Measurements from ENCODE around the gene POLH.
"Not testable (repeated sequence)": the region's sequence is repeated elsewhere in the genome, so short reads cannot be mapped to it uniquely, and the experiment has no call there.

POLH gene

DNA sequence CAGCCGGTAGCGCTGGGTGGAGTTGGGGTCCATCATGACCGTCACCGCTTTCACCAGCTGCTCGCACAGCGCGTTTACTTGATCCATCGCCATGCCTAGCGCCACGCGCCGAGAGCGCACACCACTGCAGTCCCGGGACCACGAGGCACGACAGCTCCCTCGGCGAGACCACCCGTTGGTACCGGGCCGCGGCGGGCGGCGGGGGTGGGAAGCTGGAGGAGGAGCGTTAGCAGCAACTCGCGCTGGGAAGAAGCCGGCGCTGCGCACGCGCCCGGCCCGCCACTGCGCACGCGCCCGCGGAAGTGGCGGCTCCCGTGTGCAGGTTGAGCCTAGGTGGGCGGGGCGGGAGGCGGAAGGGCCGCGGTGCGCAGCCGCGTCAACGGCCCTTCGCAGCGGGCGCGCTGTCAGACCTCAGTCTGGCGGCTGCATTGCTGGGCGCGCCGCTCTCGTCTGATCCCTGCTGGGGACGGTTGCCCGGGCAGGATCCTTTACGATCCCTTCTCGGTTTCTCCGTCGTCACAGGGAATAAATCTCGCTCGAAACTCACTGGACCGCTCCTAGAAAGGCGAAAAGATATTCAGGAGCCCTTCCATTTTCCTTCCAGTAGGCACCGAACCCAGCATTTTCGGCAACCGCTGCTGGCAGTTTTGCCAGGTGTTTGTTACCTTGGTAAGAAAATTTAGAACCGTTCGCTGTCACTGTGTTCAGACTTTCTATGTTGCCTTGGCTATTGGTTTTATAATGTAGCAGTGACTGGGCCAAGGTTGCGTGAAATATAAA, at the start of gene POLH, which contains the start of gene XPO5:
Gene POLH (plus strand): TSS at position 414 of the 780 bp plus-strand sequence. CDS start 6,135 bp downstream, outside the sequence.
Gene XPO5 (minus strand): TSS at position 267 of the 780 bp plus-strand sequence. CDS start 174 bp downstream, at position 93.
- peak; percentile 80 to 89 for DNase-seq (ENCODE audit: low read depth in 2 of 2)

GRCh38 chr6:43532201-43532600, 43.8 kb upstream of the POLH start:
- no peak for DNase-seq (ENCODE audit: low read depth in 2 of 2)

GRCh38 chr6:43538986-43539385, 37.0 kb upstream of the POLH start:
- DNase-seq (ENCODE audit: low read depth in 2 of 2): not testable (repeated sequence)

DNA sequence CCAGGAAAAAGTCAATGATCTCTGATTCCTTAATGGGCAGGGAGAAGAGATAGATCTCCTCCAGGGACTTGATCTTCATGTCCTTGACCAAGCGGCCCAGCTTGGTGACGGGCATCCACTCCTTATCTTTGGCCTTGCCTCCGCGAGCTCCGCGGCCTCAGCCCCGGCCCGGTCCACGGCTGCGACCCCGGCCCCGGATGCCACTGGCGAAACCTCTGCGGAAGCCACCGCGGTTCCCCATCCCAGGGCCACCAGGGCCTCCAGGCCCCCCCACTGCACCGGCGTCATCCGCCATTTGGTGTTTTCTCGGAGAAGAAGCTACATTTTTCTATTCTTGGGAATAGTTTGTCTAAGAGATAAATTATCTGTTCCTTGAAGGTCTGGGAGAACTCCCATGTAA, 36.6 kb upstream of the POLH start:
- DNase-seq (ENCODE audit: low read depth in 2 of 2): not testable (repeated sequence)

- DNase-seq (ENCODE audit: low read depth in 2 of 2): no peak
Observed at GRCh38 chr6:43540507-43540906, 35.5 kb upstream of the POLH start.

GRCh38 chr6:43541774-43542471, 34.1 kb upstream of the POLH start:
- DNase-seq (ENCODE audit: low read depth in 2 of 2): no peak

DNA sequence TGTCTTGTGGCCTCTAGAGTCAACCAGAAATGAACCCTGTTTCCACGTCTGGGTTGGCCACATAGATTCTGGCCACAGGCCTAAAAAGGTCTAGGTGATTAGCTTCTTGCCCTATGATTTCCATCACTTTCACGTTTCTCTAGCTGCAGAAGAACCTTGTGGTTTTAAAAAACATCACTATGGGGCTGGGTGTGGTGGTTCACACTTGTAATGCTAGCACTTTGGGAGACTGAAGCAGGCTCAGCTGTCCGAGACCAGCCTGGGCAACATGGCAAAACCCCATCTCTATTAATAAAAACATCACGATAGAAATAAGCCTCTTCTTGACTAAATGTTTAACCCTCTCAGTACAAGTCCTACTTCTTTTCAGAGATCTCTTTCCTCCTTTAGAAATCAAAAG, 31.5 kb upstream of the POLH start:
- DNase-seq (ENCODE audit: low read depth in 2 of 2): no peak

DNA sequence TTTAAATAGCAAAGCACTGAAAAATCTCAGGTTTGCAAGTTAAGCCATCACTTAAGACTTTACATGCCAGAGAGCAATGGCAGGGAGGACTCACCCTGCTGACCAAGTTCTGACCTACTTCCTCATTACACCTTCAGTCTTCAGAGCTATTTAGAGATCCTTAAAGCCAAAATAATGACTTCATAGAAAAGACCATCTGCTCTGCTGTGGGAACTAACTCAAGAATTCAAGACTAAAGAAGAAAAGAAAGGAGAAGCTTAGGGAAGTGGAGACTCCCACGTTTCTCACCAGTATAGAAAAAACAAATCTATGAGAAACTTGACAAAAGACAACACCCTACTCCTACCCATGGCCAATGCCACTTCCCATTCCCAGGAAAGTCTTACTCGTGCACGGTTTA, 28.8 kb upstream of the POLH start:
- DNase-seq (ENCODE audit: low read depth in 2 of 2): no peak

DNA sequence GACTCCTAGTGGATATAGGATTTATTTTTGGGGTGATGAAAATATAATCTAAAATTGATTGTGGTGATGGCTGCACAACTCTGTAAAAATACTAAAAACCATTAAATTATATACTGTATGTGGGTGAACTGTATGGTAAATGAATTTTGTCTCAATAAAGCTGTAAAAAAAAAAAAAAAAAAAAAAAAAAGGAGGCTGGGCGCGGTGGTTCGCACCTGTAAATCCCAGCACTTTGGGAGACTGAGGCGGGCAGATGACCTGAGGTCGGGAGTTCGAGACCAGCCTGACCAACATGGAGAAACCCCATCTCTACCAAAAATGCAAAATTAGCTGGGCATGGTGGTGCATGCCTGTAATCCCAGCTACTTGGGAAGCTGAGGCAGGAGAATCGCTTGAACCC, 18.4 kb upstream of the POLH start:
- not testable (repeated sequence) for DNase-seq (ENCODE audit: low read depth in 2 of 2)

DNA sequence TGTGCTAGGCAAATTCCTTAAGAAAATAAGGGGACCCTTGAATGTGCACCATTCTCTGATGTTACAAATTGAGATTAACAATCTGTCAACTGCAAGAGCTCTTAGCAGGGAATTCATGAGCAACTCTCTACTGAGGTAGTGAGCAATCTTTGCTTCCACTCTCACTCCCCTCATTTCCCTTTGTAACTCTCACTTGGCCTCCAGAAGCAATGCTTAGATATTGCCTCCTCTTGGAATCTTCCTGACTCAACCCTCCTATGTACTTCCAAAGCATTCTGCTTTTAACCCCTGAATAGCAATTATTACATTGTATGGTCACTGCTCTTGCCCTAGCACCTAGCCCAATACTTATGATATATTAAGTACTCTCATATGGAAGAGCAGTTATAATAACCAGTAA, 16.7 kb upstream of the POLH start:
- no peak for DNase-seq (ENCODE audit: low read depth in 2 of 2)

- DNase-seq (ENCODE audit: low read depth in 2 of 2): no peak
Observed at GRCh38 chr6:43570876-43571441, 5.0 kb upstream of the POLH start.

GRCh38 chr6:43572015-43572414, 4.0 kb upstream of the POLH start:
- DNase-seq (ENCODE audit: low read depth in 2 of 2): no peak

- DNase-seq (ENCODE audit: low read depth in 2 of 2): peak; percentile 1 to 27
Observed at GRCh38 chr6:43575105-43575771, 747 bp upstream of the POLH start.

- DNase-seq (ENCODE audit: low read depth in 2 of 2): no peak
Observed at GRCh38 chr6:43578748-43579147, 2.8 kb downstream of the POLH start.

GRCh38 chr6:43579171-43579570, 3.2 kb downstream of the POLH start:
- DNase-seq (ENCODE audit: low read depth in 2 of 2): no peak

DNA sequence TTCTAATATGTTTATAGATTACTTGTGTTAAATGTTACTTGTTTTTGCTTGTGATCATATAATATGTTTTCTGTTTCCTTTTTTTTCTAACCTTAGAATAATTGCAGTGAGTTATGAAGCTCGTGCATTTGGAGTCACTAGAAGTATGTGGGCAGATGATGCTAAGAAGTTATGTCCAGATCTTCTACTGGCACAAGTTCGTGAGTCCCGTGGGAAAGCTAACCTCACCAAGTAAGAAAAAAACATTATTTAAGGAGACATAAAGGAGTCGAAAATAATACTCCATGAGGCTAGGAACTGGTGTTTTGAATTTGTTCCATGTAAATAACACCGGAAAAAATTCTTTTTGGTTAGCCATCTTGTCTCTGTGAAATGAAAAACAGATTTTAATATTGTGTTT, 6.9 kb downstream of the POLH start:
- DNase-seq (ENCODE audit: low read depth in 2 of 2): no peak

- DNase-seq (ENCODE audit: low read depth in 2 of 2): no peak
Observed at GRCh38 chr6:43584892-43585570, 9.0 kb downstream of the POLH start.

DNA sequence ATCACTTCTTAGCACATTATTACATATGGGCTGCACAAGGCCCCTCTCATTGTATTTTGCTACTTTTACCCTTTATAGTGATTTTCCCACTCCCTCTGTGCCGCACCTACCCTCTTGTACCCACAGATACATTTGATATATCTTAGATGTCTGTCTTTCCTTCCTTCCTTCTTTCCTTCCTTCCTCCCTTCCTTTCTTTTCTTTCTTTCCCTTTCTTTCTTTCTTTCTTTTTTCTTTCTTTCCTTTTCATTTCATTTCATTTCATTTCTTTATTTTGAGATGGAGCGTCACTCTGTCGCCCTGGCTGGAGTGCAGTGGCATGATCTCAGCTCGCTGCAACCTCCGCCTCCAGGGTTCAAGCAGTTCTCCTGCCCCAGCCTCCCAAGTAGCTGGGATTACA, 12.2 kb downstream of the POLH start:
- DNase-seq (ENCODE audit: low read depth in 2 of 2): no peak

GRCh38 chr6:43589564-43589963, 13.6 kb downstream of the POLH start:
- DNase-seq (ENCODE audit: low read depth in 2 of 2): not testable (repeated sequence)

GRCh38 chr6:43593938-43594337, 18.0 kb downstream of the POLH start:
- no peak for DNase-seq (ENCODE audit: low read depth in 2 of 2)

DNA sequence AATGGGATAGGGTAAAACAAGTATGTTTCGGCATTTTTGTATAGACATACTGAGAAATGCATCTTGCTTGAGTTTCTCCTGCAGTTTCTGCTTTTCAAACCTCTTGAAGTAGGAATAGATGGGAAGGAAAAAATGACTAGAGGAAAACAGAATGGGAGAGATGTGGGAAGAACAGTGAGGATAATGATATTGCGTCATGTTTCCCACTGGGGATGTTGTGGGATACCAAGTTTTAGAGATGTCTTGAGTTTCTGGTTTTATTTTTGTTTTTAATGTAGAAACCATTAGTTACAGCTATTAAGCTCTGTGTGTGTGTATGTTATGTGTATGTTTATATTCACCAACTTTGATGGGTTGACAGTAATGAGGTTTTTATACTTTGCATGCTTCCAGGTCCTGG, 24.6 kb downstream of the POLH start:
- no peak for DNase-seq (ENCODE audit: low read depth in 2 of 2)

DNA sequence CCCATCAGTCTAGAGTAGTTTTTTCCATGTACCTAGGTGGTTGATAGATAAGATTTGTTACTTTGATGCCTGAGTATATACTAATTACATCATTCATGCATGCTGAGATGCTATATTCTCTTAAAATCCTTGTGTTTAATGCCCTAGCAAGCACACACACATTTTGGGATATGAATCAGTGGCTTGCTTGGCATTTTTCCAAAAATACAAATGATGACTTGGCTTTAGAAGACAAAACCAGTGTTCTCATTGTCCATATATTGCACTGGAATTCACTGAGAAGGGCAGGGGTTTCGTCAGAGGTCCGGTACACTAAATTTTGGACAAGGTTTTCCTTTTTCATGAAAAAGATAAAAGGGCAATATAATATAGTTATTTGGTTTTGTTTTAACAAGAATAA, 28.2 kb downstream of the POLH start:
- no peak for DNase-seq (ENCODE audit: low read depth in 2 of 2)

All from stimulated activated CD4-positive, alpha-beta T cell treated with anti-CD3 and anti-CD28 coated beads, Interleukin-12 subunit alpha, Interleukin-12 subunit beta, amount 100 ng/mL, for 24 hours (primary cell).